Tibial artery (tissue), 4 donors: Measurements from ENCODE around the gene MAGI2.
"Not testable (repeated sequence)": the region's sequence is repeated elsewhere in the genome, so short reads cannot be mapped to it uniquely, and the experiment has no call there.

Experiments
- DNase-seq, 2 donors: peaks; one replicate each; pipeline ENCODE4 v3.0.0-alpha.2; 2019
- H3K27ac ChIP-seq, 2 donors: fragments of 200-600 bp; sonication (generic) in 1 of 2; 1 replicate in 1 of 2; 2 replicates in 1 of 2; pipeline ENCODE4 v1.5.1; 2018 to 2019; ENCODE audit warnings: mild to moderate bottlenecking in 1 of 2
- H3K27me3 ChIP-seq, 2 donors: fragments of 200-600 bp; sonication (generic) in 1 of 2; one replicate each; pipeline versions ENCODE4 v1.5.1 to v1.6.0; 2016 to 2019
- H3K36me3 ChIP-seq, 3 donors: fragments of 200-600 bp; sonication (generic) in 2 of 3; one replicate each; pipeline ENCODE4 v1.5.1; 2016 to 2019; ENCODE audit warnings: mild to moderate bottlenecking in 2 of 3
- H3K4me1 ChIP-seq, 4 donors: fragments of 200-600 bp; sonication (generic) in 2 of 4; 1 replicate in 3 of 4; 2 replicates in 1 of 4; pipeline ENCODE4 v1.5.1; 2016 to 2019
- H3K4me3 ChIP-seq, 2 donors: fragments of 200-600 bp; sonication (generic) in 1 of 2; 1 replicate in 1 of 2; 2 replicates in 1 of 2; pipeline ENCODE4 v1.5.1; 2018 to 2019; ENCODE audit warnings: mild to moderate bottlenecking in 2 of 2
- H3K9me3 ChIP-seq, 3 donors: fragments of 200-600 bp; sonication (generic) in 1 of 3; one replicate each; pipeline ENCODE4 v1.5.1; 2016 to 2019
- intact Hi-C: fragments of 100-400 bp; cut with DNase I; formaldehyde crosslinking; loops from one replicate; pipeline ENCODE4 v1.15.0; 2023; ENCODE audit warnings: low total_unique reads
- TF ChIP-seq, protein P1 (sequence below), 2 experiments: fragments of 200-600 bp in 1 of 2; fragments of 450-650 bp in 1 of 2; IDR thresholded peaks; one replicate each; pipeline ENCODE4 v1.5.1; 2017 to 2019; ENCODE audit warnings: antibody characterized with exemption in 2 of 2, mild to moderate bottlenecking in 1 of 2, moderate library complexity in 1 of 2

The MAGI2 gene

DNA sequence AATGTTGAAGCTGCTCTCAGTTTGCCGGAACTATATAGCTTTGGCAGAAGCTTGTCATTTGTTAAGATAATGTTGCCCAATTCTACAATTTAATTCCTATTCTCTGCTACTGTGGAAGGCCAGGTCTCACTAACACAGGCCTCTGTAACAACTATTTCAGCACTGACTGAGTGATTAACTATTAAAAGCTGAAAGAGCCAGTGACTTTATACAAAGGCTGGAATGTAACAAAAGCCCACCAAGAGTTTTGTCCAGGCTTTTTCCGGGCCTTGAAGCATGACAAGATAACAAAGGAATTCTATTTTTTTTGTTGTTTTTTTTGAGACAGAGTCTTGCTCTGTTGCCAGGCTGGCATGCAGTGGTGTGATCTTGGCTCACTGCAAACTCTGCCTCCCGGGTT lies 859.3 kb downstream of the MAGI2 start:
- no peaks in the 10 kb centered on the region for H3K36me3 ChIP-seq
- DNase-seq, result no peak
- H3K4me3 ChIP-seq, result no peak overlapping the region
- intact Hi-C loops, result no loop called here
- no peaks in the 10 kb centered on the region for H3K4me1 ChIP-seq
- no peaks in the 10 kb centered on the region for H3K9me3 ChIP-seq
- no peaks in the 10 kb centered on the region for H3K27me3 ChIP-seq
- no peak overlapping the region for H3K27ac ChIP-seq
- TF ChIP-seq, protein P1, sequence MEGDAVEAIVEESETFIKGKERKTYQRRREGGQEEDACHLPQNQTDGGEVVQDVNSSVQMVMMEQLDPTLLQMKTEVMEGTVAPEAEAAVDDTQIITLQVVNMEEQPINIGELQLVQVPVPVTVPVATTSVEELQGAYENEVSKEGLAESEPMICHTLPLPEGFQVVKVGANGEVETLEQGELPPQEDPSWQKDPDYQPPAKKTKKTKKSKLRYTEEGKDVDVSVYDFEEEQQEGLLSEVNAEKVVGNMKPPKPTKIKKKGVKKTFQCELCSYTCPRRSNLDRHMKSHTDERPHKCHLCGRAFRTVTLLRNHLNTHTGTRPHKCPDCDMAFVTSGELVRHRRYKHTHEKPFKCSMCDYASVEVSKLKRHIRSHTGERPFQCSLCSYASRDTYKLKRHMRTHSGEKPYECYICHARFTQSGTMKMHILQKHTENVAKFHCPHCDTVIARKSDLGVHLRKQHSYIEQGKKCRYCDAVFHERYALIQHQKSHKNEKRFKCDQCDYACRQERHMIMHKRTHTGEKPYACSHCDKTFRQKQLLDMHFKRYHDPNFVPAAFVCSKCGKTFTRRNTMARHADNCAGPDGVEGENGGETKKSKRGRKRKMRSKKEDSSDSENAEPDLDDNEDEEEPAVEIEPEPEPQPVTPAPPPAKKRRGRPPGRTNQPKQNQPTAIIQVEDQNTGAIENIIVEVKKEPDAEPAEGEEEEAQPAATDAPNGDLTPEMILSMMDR (IDR thresholded peaks at IDR 0.05), result no peak

DNA sequence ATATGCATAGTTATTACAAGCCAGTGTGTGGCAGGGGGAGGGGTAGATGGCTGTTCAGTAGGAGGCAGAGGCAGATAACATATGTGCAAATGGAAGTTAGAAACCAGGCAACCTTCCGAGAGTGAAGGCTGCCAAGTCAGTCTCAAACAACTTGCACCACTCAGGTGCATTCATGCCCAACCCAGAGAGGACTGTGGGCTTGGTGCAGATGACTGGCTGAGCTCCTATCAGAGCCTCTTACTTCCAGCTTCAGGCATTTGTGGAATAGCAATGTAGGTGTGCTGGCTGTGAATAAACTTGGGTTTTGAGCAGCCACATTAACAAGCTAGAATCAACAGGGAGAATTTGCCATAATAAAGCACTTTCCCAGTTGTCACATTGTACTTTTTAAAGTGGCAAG lies 865.1 kb downstream of the MAGI2 start:
- no peaks in the 10 kb centered on the region for H3K4me1 ChIP-seq
- no peak overlapping the region for H3K4me3 ChIP-seq
- no peaks in the 10 kb centered on the region for H3K9me3 ChIP-seq
- TF ChIP-seq, protein P1 (IDR thresholded peaks at IDR 0.05), result no peak
- no peak for DNase-seq
- intact Hi-C loops, result no loop called here
- no peaks in the 10 kb centered on the region for H3K36me3 ChIP-seq
- no peaks in the 10 kb centered on the region for H3K27me3 ChIP-seq
- no peak overlapping the region for H3K27ac ChIP-seq

DNA sequence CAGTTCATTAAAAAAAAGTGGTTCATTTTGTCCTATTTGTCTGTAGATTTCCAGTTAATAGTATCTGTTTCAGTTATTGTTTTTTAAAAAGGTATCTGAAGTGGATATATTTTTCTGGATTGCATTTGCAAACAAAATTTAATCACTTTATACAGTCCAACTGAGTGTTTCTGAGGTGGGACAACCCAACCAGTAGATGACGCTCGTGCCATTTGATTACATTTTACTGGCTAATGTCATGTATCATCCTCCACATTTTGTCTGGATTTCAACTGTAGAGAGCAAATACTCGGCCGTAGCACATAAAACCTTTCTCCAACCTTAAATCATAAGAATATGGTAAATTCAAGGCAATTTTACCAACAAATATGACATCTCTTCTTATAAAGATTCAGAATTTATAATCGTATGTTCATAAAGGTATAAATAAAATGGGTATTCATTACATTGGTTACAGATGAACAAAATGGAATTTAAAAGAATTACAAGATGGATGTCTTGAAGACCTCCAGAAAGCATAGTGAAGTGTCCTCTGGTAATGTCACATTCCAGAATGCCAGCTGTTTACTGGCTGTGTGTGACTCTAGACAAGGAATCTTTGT lies 865.9 kb downstream of the MAGI2 start:
- intact Hi-C loops, result no loop called here
- Histone ChIP-seq H3K4me3 (no peak overlapping the region), H3K36me3 (no peaks in the 10 kb centered on the region), H3K27me3 (no peaks in the 10 kb centered on the region), H3K27ac (no peak overlapping the region), H3K4me1 (no peaks in the 10 kb centered on the region), H3K9me3 (no peaks in the 10 kb centered on the region)
- TF ChIP-seq, protein P1 (IDR thresholded peaks at IDR 0.05), result peak in 1 of 2 experiments; percentile 13
- no peak for DNase-seq

DNA sequence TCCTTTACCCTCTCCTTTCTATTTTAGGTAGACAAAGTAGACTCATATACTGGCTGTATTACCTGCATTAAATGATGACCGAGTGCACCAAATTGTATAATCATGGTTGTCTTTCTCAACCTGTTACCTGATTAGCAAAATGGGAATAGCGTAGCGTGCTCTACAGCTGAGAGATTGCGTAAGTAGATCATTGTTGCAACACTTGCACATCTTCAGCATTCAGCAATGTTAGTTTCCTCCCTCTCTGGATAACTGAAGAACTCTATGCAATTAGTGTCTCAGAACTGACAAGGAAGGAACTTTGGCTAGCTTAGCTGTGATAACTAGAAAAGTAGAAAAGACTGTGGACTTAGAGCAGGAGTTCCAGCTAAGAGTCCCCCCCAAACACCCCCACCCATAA lies 867.5 kb downstream of the MAGI2 start:
- H3K27me3 ChIP-seq, result no peaks in the 10 kb centered on the region
- no peak overlapping the region for H3K27ac ChIP-seq
- H3K4me3 ChIP-seq, result no peak overlapping the region
- DNase-seq, result no peak
- H3K9me3 ChIP-seq, result no peaks in the 10 kb centered on the region
- H3K4me1 ChIP-seq, result no peaks in the 10 kb centered on the region
- TF ChIP-seq, protein P1 (IDR thresholded peaks at IDR 0.05), result no peak
- intact Hi-C loops, result no loop called here
- H3K36me3 ChIP-seq, result no peaks in the 10 kb centered on the region

DNA sequence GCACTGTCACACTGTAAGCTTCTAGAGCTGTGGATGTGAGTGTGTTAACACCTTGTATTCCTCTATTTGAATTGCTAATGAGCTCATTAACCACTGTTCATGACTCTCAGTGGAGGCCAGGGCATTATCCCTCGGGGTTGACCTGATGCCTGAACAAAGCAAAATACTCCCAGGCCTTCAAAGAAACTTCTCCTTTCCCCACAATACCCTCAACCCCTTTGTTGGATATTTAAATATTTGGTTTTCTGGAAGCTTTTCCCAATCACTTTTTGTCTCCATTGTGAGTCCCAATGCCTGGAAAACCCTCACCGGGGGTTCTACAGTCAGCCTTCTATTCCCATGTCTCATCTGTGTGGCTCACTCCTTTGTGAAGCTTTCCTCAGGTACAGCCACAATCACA lies 874.8 kb downstream of the MAGI2 start:
- no peaks in the 10 kb centered on the region for H3K27me3 ChIP-seq
- H3K9me3 ChIP-seq, result no peaks in the 10 kb centered on the region
- H3K4me1 ChIP-seq, result no peaks in the 10 kb centered on the region
- TF ChIP-seq, protein P1 (IDR thresholded peaks at IDR 0.05), result no peak
- H3K27ac ChIP-seq, result no peak overlapping the region
- H3K4me3 ChIP-seq, result no peak overlapping the region
- intact Hi-C loops, result no loop called here
- H3K36me3 ChIP-seq, result no peaks in the 10 kb centered on the region
- no peak for DNase-seq

DNA sequence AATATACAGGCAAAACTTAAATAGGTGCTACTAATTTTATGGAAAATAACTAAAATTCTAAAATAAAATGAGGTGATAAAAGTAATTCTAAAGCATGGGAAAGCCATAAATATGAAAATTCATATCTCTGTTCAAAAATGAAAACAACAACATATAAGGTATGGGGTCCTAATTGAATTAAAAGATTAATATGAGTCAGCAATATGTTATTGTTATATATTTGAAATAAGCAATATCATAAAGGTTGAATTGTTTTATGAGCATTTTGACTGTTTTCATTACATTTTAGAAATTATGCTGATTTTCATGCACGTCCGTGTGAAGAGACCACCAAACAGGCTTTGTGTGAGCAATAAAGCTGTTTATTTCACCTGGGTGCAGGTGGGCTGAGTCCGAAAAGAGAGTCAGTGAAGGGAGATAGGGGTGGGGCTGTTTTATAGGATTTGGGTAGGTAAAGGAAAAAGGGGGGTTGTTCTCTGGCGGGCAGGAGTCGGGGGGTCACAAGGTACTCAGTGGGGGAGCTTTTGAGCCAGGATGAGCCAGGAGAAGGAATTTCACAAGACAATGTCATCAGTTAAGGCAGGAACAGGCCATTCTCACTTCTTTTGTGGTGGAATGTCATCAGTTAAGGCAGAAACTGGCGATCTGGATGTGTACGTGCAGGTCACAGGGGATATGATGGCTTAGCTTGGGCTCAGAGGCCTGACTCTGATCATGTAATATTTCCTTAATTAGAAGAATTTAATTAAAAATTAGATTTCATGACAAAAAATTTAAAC lies 876.1 kb downstream of the MAGI2 start:
- H3K27me3 ChIP-seq, H3K9me3 ChIP-seq, DNase-seq, H3K27ac ChIP-seq, H3K4me3 ChIP-seq, intact Hi-C loops, H3K36me3 ChIP-seq, H3K4me1 ChIP-seq: not testable (repeated sequence)
